NCI-H345 treated with DMSO at 0.1 percent for 48 hours (cell line): ENCODE results near the gene RPS6KA1.
"Not testable (repeated sequence)": the region's sequence is repeated elsewhere in the genome, so short reads cannot be mapped to it uniquely, and the experiment has no call there.

Experiments
- DNase-seq: peaks from one replicate; lab custom pipeline; 2025; ENCODE audit not compliant: unreplicated experiment; lab: John Stamatoyannopoulos, UW

Gene RPS6KA1

DNA sequence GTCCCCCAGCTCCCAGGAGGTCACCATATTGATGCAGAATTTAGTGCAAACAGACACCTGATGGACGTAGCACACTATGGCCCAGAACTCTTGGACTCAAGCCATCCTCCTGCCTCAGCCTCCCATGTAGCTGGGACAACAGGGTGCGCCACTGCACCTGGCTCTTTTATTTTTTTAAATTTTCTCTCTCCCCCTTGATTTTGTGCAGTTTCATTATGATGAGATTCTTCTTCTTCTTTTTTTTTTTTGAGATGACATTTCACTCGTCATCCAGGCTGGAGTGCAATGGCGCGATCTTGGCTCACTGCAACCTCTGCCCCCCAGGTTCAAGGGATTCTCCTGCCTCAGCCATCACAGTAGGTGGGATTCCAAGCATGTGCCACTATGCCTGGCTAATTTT is 63.8 kb downstream of the RPS6KA1 start:
- DNase-seq, result no peak

DNA sequence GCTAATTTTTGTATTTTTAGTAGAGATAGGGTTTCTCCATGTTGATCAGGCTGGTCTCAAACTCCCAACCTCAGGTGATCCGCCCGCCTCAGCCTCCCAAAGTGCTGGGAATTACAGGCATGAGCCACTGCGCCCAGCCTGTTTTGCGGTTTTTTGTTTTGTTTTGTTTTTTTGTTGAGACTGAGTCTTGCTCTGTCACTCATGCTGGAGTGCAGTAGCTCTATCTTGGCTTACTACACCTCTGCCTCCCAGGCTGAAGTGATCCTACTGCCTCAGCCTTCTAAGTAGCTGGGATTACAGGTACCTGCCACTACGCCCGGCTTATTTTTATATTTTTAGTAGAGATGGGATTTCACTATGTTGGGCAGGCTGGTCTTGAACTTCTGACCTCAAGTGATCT is 65.0 kb downstream of the RPS6KA1 start:
- not testable (repeated sequence) for DNase-seq

DNA sequence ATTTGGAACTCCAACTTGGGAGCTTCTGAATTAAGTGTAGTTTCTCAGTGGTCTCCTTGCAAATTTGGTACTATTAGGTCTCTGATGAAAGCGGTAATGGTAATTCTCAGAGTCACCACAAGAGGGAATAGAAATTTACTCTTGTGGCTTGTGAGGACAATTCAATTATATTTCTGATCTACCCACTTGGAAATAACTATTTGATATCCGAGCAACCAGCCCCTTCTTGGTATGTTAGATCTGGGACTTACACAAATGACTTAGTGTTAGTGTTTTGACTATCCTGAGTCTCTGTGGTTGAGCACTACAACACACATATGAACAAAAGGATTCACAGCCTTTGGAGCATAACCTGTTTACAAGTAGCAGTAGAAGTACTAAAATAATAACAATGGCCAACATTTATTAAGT is 68.1 kb downstream of the RPS6KA1 start:
- DNase-seq, result peak; percentile 49

DNA sequence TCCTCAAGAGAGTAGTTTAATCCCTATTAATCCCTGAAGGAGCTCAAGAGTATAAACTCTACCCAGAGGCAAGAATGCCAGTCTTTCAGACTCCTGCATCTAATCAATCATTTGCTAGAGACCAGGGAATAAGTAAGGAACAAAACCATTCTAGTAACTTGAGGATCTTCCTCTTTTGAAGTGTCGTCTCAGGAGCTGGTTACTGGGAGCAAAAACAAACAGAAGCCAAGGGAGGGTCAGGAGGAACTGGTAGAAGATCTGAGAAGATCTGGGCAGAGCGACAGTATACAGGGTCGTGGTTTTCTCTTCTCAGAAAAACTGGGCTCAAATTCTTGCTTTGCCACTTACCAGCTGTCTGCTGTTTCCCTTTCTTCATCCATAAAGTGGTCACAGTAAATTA is 69.3 kb downstream of the RPS6KA1 start:
- no peak for DNase-seq

DNA sequence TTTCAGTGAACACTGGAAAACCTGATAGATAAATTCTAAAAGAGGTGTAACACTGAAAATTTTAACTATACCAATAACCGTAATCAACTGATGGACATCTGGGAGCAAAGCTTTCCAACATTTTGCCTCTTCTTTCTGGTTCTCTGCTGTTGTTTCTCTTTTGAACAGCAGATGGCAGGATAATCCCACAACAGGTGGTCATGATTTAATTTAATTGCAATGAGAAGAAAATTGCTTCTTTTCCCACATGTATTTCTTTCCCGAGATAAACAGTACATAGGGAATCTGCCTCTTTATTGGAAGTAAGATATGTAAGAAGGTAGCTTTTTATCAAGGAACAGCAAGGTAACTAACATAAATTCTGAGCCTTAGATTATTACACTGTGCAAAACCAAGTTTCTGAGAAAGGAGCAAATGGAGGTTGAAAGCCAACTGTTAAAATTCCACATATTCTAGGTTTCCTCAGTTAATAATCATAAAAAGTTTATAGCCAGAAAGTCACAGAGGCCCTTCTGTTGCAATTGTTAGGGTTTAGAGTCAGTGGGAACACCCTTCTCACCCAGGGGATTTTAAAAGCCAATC is 72.9 kb downstream of the RPS6KA1 start:
- peak; percentile 40 for DNase-seq

DNA sequence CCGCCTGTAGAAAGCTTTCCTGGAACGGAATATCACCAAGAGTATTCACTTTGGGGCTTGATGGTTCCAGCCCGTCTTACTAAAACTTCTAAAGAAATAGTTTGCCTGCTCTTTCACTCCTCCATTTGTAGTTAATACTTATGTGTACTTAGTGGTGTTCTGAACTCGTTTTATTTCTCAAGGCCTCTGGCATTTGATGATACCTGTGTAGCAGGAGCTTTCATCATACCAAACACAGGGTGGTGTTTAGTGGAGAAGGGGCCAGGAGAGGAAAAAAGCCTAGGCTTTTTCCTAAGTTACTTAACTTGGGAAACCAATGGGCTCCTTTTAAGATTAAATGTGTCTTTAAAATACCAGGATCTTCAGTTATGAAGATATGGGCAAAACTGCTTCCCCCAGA is 74.3 kb downstream of the RPS6KA1 start:
- DNase-seq, result no peak

DNA sequence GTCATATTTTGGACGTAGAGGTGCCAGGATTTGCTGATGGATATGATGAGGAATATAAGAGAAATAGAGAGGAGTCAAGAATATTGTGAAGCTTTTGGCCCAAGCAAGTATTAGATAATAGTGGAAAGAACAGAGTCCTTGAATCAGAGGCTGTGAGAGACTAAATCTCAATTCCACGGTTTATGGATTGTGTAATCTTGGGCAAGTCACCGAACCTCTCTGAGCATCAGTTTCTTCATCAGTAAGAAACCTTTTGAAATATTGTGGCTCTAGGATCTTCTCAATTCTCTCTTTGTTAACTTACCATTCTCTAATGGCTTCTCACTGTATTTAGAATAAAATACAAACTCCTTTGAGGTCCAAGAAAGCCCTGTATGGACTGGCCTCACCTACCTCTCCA is 77.6 kb downstream of the RPS6KA1 start:
- DNase-seq, result no peak

DNA sequence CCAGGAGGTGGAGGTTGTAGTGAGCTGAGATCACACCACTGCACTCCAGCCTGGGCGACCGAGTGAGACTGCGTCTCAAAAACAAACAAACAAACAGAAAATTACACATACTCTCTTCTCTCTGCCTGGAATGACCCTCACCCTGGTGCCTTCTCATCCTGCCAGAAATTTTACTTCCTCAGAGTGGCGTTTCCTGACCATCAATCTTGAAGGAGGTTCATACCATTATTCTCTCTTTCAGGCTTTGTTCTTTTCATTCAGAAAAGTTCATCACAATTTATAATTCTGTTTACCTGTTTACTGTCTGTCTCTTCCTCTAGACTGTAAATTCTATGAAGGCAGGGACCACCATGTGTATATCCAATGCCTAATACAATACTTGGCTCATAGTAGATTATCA is 79.3 kb downstream of the RPS6KA1 start:
- DNase-seq, result no peak

DNA sequence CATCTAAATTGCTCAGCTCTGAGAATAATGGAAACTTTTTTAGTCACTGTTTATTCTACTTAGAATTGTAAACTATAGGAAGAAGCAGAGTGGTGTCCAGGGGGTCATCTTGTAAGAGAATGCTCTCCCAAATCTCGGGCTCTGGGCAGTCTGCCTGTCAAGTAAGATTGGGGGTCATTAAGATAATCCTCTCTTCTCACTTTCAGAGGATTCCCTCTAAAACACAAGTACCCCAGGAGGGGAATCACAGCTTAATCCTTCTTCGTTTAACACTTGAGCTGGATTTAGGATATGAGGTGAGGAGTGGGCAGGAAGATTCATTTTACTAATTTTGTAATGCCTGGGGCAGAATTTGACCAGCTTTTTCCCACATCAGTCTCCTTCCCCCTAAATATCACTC is 81.2 kb downstream of the RPS6KA1 start:
- no peak for DNase-seq

DNA sequence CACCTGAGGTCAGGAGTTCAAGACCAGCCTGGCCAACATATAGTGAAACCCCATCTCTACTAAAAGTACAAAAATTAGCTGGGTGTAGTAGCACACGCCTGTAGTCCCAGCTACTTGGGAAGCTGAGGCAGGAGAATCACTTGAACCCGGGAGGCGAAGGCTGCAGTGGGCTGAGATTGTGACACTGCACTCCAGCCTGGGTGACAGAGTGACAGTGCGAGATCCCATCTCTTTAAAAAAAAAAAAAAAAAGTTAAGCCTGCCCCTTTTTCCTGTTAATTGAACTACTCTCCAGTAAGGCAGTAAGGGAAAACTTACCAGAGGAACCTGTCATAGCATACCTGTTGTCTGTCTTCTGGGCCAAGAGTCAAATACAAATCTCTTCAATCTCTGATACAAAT is 83.1 kb downstream of the RPS6KA1 start:
- not testable (repeated sequence) for DNase-seq

DNA sequence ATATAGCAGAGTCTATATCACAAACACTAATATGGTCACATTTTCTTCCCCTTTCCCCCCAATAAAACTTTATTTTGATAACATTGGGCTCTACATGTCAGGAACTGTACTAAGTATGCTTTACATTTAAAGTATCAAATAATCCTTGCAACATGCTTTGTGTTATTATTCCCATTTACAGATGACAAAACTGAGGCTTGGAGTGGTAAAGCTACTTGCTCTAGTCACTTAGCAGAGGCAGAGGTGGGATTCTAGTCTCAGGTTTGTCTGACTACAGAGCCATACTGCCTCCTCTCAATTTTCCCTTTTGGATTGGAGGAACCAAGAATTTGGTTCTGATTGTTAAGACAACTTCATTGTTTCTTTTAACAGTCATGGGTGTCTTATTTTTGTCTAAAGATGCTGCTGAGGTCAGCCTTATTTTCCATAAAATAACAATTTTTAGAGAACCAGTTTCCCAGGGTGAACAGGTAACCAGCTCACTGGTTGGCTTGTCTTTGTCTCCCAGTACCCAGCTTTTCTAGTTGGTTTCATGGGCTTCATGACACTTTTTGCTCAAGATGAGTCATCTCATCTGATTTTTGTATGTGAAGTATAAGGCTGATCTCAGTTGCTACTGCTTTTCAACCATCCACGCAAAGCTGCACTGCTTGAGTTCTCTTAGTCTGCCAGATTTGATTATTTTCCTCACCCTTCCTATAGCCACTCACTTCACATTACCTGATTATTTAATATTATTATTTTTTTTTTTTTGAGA is 85.3 kb downstream of the RPS6KA1 start:
- DNase-seq, result no peak

DNA sequence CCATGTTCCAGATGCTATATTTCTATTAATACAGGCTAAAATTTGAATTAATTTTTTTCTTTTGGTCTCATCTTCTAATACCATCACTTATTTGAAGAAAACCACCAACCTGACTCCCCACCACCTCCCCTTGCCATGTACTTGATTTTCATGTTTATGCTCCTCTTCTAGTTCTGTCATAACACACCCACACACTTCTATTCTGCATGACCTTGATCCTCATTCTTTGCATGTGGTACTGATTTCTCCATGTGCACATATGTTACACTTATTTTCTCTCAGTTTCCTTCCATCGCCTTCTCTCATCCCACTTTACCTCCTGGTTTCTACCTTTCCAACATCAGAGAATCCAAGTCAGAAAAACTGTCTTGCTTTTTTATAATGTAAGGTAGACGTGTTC is 87.3 kb downstream of the RPS6KA1 start:
- DNase-seq, result no peak

DNA sequence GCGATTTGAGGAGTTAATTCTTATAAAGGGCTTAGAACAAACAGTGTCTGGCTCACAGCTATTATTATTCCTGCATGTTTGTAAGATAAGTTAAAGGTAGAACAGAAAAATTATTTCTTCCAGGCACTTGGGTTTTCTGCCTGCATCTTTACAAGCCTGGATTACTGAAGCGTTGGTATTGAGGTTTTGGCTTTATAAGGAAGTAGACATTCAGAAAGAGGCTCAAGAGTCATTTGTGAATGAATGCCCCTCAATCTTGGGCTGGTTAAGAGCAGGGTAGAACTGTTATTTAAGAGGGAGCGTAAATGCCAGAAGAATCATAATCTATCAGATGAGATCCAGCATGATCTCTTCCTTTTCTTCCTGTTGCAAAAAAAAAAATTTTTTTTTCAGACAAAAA is 89.0 kb downstream of the RPS6KA1 start:
- DNase-seq, result no peak
